ENCODE data around the gene RPL31.

GRCh38 chr2:100987974-100988373 is 14.1 kb upstream of the RPL31 start:
- no peak for TF ChIP-seq CTCF (IDR thresholded peaks at IDR 0.05)
- no peak for TF ChIP-seq POLR2A (IDR thresholded peaks at IDR 0.05)
